ENCODE data around the gene CAMKMT.
"Not testable (repeated sequence)": the region's sequence is repeated elsewhere in the genome, so short reads cannot be mapped to it uniquely, and the experiment has no call there.

CAMKMT gene

GRCh38 chr2:44496130-44496529 is 134.4 kb downstream of the CAMKMT start:
- no peak for DNase-seq

DNA sequence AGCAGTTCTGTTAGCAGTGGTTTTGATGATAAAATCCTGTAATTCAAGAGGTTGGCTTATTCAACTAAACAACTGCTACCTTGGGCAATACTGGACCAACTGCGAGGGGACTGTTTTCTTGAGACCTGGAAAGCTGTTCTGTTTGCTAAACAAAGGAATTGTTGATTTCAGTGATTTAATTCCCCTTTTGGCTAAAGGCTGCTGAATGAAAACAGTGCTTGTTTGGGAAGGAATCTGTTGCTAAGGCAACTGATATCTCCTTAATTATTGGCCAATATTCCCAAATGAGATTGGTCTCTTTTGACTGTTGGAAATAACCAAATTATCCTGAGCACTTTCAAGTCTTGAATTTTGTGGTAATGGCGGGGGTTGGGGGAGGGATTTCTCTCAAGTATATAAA is 136.8 kb downstream of the CAMKMT start:
- DNase-seq: no peak

GRCh38 chr2:44505664-44506063 is 143.9 kb downstream of the CAMKMT start:
- DNase-seq: not testable (repeated sequence)

GRCh38 chr2:44510246-44510645 is 148.5 kb downstream of the CAMKMT start:
- DNase-seq: no peak

GRCh38 chr2:44515416-44515815 is 153.7 kb downstream of the CAMKMT start:
- no peak for DNase-seq

DNA sequence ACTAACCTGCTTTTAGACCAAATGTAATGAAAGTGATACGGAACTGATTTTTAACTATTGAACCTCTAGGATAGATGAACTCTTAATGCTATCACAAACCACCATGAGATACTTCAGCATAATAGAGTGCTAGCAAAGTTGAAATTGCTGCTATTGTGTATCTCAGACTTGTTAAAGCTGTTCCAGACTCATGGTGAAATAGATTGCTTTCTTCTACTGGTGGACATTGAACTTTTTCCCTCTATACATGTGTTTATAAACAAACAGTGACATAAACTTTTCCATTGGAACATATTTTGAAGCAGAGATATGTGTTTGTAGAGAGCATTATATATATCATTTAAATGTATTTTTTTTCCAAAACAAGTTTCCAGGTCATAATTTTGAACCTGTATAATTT is 157.3 kb downstream of the CAMKMT start:
- no peak for DNase-seq

DNA sequence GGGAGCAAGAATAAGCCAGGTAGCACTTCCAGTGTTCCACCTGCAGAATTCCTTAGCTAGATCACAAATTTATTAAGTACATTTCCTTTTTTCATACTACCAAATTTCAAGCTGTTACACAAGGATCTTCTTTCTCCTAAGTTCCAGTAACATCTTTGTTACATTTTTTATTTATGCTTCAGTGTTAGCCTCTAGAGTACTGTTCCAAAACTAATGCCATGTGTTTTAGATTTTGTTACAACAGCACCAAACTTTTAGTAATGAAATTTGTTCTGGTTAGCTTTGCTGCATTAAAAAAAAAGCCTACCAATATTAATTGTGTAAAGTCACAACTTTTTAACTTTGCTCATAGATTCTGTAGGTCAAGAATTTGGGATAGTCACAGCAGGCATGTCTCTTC is 161.1 kb downstream of the CAMKMT start:
- DNase-seq: no peak

DNA sequence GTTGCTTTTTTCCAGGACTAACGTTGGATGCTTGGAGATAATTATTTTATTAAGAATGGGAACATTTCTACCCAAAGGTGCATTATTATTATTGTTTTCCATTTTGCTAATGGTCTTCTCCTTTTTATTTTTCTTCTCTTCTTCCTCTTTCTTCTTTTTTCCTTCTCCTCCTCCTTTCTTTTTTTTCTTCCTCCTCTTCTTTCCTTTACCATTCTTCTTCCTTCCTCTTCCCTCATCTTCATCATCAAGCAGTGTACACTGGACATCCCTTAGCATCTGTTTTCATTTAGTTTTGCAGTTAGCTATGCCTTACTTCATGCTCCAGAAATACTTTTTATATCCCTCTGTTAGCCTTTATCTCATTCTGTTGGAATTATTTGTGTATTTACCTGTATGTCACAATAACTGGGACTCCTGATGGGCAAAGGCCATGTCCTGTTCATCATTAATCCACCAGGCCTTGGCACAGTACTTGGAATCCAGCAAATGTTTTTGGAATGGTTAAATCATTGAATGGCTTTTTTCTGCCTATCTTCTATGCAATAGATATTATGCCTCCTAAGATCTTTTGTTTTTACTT is 162.7 kb downstream of the CAMKMT start:
- no peak for DNase-seq

GRCh38 chr2:44526352-44526751 is 164.6 kb downstream of the CAMKMT start:
- no peak for DNase-seq

GRCh38 chr2:44528595-44528994 is 166.8 kb downstream of the CAMKMT start:
- DNase-seq: no peak

GRCh38 chr2:44529448-44529847 is 167.7 kb downstream of the CAMKMT start:
- DNase-seq: no peak

DNA sequence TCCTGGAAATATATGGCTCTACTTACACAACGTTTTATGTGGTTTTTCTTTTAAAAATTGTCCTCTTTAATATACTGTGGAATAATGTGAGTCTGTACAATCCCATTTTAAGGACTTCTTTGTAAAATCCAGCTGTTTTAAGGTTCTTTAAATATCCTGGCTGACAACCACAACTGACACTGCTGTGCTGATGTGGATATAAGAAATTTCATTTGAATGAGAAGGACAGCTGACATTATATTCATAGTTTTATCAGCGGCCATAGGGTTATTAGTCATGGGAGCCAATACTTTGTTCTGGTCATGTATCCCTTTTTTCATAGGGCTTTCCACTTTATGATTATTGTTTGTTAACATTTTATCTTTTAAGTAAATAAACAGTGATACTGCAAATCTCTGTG is 169.5 kb downstream of the CAMKMT start:
- DNase-seq: no peak

GRCh38 chr2:44532031-44532430 is 170.3 kb downstream of the CAMKMT start:
- DNase-seq: no peak

- DNase-seq: no peak
These were observed 171.8 kb downstream of the CAMKMT start for GRCh38 chr2:44533508-44533907.

- no peak for DNase-seq
These were observed 173.6 kb downstream of the CAMKMT start for GRCh38 chr2:44535376-44535775.

- DNase-seq: no peak
These were observed 175.5 kb downstream of the CAMKMT start for GRCh38 chr2:44537264-44537663.

GRCh38 chr2:44542520-44542919 is 180.8 kb downstream of the CAMKMT start:
- DNase-seq: no peak

DNA sequence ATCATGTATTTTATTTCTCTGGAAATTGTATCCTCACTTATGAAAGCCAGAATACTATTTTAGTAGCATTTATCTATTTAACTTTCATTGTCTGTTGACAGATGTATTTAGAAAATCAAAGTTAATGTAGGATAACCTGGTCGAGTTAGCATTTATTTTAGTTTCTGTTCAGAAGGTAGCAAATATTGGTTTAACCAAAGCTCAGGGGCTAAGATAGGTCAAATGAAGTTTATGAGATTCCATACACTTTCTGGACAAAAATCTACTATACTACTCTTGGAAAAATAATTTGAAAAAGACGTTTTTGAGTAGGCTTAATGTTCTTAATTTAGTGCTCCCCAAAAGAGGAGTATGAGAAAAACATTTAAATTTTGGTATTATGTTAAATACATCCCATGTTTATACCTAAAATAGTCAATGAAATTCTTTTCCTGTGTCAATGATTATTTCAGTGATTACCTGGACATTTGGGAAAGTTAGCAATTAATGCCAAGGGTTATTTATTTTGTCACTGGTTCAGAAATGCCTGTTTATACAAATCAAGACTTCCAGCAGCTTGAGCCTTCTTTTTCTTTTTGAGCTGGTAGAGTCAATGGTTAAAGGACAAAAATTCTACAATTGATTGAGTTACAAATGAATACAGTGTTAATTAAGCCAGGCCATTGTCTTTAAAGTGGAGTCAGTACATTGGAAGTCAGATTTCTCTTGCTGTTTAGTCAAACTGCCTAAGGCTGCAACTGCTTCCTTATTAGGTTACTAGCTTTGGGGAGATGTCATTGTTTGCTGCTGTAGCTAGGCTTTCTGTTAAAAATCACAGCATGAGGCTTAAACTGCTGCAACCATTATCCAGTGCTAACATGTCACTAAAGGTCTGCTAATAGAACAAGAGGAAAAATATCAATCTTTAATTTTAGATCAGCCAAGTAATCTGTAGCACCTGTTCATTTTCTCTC is 182.3 kb downstream of the CAMKMT start:
- DNase-seq: no peak

DNA sequence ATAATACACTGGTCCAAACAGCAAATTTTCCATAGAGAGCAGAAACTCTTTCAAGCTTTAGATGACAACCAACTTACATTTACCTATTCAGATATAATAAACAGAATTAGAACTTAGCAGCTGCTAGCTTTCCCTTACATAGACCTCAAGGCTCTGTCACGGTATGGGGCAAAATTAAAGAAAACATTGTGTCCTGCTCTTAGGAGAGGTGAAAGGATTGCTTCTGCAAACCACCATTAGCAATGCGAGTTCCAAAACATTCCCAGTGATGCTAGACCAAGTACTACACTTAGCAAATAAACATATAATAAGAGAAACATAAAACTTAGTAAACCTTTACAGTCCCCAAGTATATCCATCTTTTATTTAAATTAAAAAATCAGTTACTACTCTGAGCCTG is 183.3 kb downstream of the CAMKMT start:
- no peak for DNase-seq

DNA sequence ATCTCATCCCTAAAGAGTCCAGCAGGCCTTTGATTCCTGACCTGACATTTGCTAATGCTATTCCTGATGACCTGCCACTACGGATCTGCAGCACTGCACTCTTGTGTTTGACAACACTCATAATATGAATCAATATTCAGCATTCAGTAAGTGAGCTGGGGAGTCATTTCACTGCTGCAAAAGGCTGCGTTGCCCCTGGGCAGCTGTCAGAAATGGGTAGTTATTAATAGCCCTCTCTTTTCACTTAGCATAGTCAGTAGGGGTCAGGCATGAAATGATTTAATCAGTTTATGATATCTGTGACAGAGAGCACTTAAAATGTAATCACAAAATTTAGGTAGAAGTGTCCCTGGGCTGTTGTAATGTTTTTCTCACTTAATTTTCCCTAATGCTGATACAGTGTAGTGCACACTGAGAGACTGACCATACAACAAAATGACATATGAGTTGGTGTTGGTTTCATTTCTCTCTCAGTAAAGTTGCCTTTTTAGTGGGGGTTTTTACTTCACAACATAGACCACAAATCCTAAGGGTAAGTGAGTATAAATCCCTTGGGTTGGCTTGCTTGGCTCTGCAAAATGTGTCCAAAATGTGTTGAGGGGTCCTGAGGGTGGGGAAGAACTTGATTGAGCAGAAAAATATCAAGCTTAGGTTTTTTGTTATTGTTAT is 184.8 kb downstream of the CAMKMT start:
- DNase-seq: no peak

GRCh38 chr2:44547718-44548117 is 186.0 kb downstream of the CAMKMT start:
- DNase-seq: no peak
